GM12878 (cell line): ENCODE measurements around the gene DCDC2C. TPM values are rescaled to one million over a fixed set of nuclear protein-coding genes. Genes with fewer than 3 reads are reported as not detected.

Source experiments
- ATAC-seq: fragments of 200-7000 bp; cut with Tn5 transposase; 3 replicates; pipeline ENCODE4 v1.9.1; 2020; ENCODE audit warnings: mild to moderate bottlenecking, moderate library complexity
- BruUV-seq: library from RNA; stranded (reverse); fragments of 400-500 nt; replicated peaks from 2 replicates; lab custom pipeline; 2021; lab: Mats Ljungman, UMichigan
- CTCF ChIA-PET: fragments of 300-600 bp; sonication (Branson Sonifier 250); formaldehyde crosslinking; extraction: SDS; loops from one replicate; lab custom pipeline; 2021; ENCODE audit warnings: inconsistent platforms; lab: Yijun Ruan, JAX
- POLR2A ChIA-PET: fragments of 350-600 bp; formaldehyde crosslinking; extraction: SDS; loops from one replicate; lab custom pipeline; 2021; ENCODE audit warnings: inconsistent platforms; lab: Charles Lee
- RAD21 ChIA-PET: fragments of 300-600 bp; sonication (Branson Sonifier 250); formaldehyde crosslinking; loops from one replicate; lab custom pipeline; 2023; ENCODE audit warnings: antibody characterized with exemption; ENCODE audit not compliant: unreplicated experiment; lab: Charles Lee
- SMC1A ChIA-PET: fragments of 300-600 bp; sonication (Branson Sonifier 250); formaldehyde crosslinking; loops from one replicate; lab custom pipeline; 2023; ENCODE audit not compliant: unreplicated experiment, uncharacterized antibody; lab: Charles Lee
- DNase-seq: peaks from one replicate; pipeline ENCODE4 v3.0.0-alpha.2; 2011; ENCODE audit warnings: low read depth, low spot score
- FAIRE-seq: peaks from 3 replicates; lab custom pipeline; 2011; peaks lifted over from hg19 to GRCh38; lab: Jason Lieb, UNC
- H2AFZ ChIP-seq: 2 replicates; pipeline ENCODE4 v1.6.0; 2011; ENCODE audit warnings: low read depth, low read length, control low read depth; ENCODE audit not compliant: control insufficient read depth
- H3K27ac ChIP-seq: 2 replicates; pipeline ENCODE4 v1.5.1; 2011; ENCODE audit warnings: control low read depth; ENCODE audit not compliant: control insufficient read depth, insufficient read depth
- H3K27me3 ChIP-seq, 2 experiments: replicated peaks in 1 of 2; 2 replicates each; pipeline versions ENCODE4 v1.6.0 to v1.6.1; 2011; ENCODE audit warnings: low read length in 1 of 2; ENCODE audit not compliant: control insufficient read depth in 2 of 2, insufficient read depth in 2 of 2
- H3K36me3 ChIP-seq, 2 experiments: 2 replicates each; pipeline ENCODE4 v1.5.1; 2011; ENCODE audit warnings: low read length in 1 of 2; ENCODE audit not compliant: control insufficient read depth in 2 of 2, insufficient read depth in 2 of 2
- H3K4me1 ChIP-seq: 2 replicates; pipeline ENCODE4 v1.6.1; 2011; ENCODE audit warnings: mild to moderate bottlenecking, low read length, moderate library complexity, mixed read lengths; ENCODE audit not compliant: control insufficient read depth, insufficient read depth
- H3K4me2 ChIP-seq: 2 replicates; pipeline ENCODE4 v1.6.0; 2011; ENCODE audit warnings: control low read depth; ENCODE audit not compliant: control insufficient read depth, insufficient read depth
- H3K4me3 ChIP-seq: fragments of 200-600 bp; sonication (generic); 2 replicates; pipeline ENCODE4 v1.5.1; 2016
- H3K79me2 ChIP-seq: 2 replicates; pipeline ENCODE4 v1.6.0; 2011; ENCODE audit warnings: low read length; ENCODE audit not compliant: control insufficient read depth, insufficient read depth
- H3K9ac ChIP-seq: 2 replicates; pipeline ENCODE4 v1.8.0; 2011; ENCODE audit warnings: low read length, control low read depth, mixed read lengths; ENCODE audit not compliant: control insufficient read depth, insufficient read depth
- H3K9me3 ChIP-seq: replicated peaks from 3 replicates; pipeline ENCODE4 v1.5.1; 2011; ENCODE audit warnings: mild to moderate bottlenecking, low read length; ENCODE audit not compliant: control insufficient read depth, insufficient read depth
- H4K20me1 ChIP-seq: 2 replicates; pipeline ENCODE4 v1.6.0; 2011; ENCODE audit not compliant: control insufficient read depth, insufficient read depth
- BCL3 ChIP-seq: IDR thresholded peaks from 2 replicates; pipeline ENCODE4 v1.6.1; 2011; ENCODE audit warnings: borderline replicate concordance, low read depth, mild to moderate bottlenecking, moderate library complexity, low read length; ENCODE audit not compliant: insufficient read depth, poor library complexity, severe bottlenecking
- BMI1 ChIP-seq: fragments of 450-650 bp; IDR thresholded peaks from 2 replicates; pipeline ENCODE4 v1.6.1; 2016; ENCODE audit warnings: mild to moderate bottlenecking, moderate library complexity, borderline replicate concordance
- HSF1 ChIP-seq: fragments of 150-350 bp; IDR thresholded peaks from 2 replicates; pipeline ENCODE4 v1.6.1; 2014; ENCODE audit warnings: mild to moderate bottlenecking, low read depth, low read length
- LARP7 ChIP-seq: fragments of 450-650 bp; IDR thresholded peaks from 2 replicates; pipeline ENCODE4 v1.6.1; 2017; ENCODE audit warnings: mild to moderate bottlenecking
- RAD21 ChIP-seq: IDR thresholded peaks from 2 replicates; pipeline ENCODE4 v1.6.1; 2011; ENCODE audit warnings: mild to moderate bottlenecking, low read depth, low read length, moderate library complexity; ENCODE audit not compliant: insufficient read depth
- SPI1 ChIP-seq: IDR thresholded peaks from 2 replicates; pipeline ENCODE4 v1.6.1; 2011; ENCODE audit warnings: low read depth, mild to moderate bottlenecking, low read length, moderate library complexity, borderline replicate concordance; ENCODE audit not compliant: insufficient read depth
- ZBED1 ChIP-seq: IDR thresholded peaks from 2 replicates; pipeline ENCODE4 v1.6.1; 2016; ENCODE audit warnings: borderline replicate concordance
- ZNF687 ChIP-seq: fragments of 450-650 bp; IDR thresholded peaks from 2 replicates; pipeline ENCODE4 v1.6.1; 2017; ENCODE audit warnings: mild to moderate bottlenecking, moderate library complexity
- WGBS: methylation state at CpG from one replicate; pipeline ENCODE4 v1.1.6; 2016; ENCODE audit warnings: low lambda C conversion rate; ENCODE audit not compliant: insufficient replicate concordance, insufficient coverage; ENCODE audit errors: missing lambda C conversion rate; 5-methylcytosine and 5-hydroxymethylcytosine counted together
- in situ Hi-C: fragments of 300-500 bp; cut with MboI; formaldehyde crosslinking; loops from 9 replicates; pipeline ENCODE4 v1.14.3; 2018; ENCODE audit warnings: mixed read lengths
- intact Hi-C: fragments of 100-400 bp; cut with micrococcal nuclease; formaldehyde crosslinking; loops from one replicate; pipeline ENCODE4 v1.14.2; 2022; ENCODE audit not compliant: unreplicated experiment
- polyA plus RNA-seq, 11 experiments: library from polyadenylated mRNA; depleted of rRNA in 4 of 11; unstranded in 6 of 11; stranded (reverse) in 5 of 11; fragments of >200 nt; fragmentation: Nextera tagmentation in 4 of 11; fragmentation: Illumina TruSeq in 1 of 11; extraction: Ambion mirVana in 4 of 11; extraction: Trizol in 1 of 11; gene quantifications; 1 replicate in 1 of 11; 2 replicates in 10 of 11; pipeline versions ENCODE4 v1.2.1 to v1.2.3, GENCODE V29; 2011 to 2016; ENCODE audit warnings: inconsistent platforms in 2 of 11, missing spikeins in 2 of 11, low read depth in 1 of 11
- total RNA-seq, 4 experiments: library from RNA; depleted of rRNA in 3 of 4; stranded (reverse); fragments of >200 nt in 3 of 4; fragmentation: Illumina TruSeq in 1 of 4; extraction: Trizol in 1 of 4; gene quantifications; 2 replicates each; pipeline versions ENCODE4 v1.2.1 to v1.2.3, GENCODE V29; 2013 to 2021

Gene DCDC2C
- total and polyA plus RNA-seq, 10 of the 15 experiments (the other 5 are each of a cell fraction or from before 2014, with no cell fraction given): not detected

GRCh38 chr2:3712424-3712823, 9.0 kb downstream of the DCDC2C start:
- TF ChIP-seq LARP7 (no peak), BCL3 (peak; percentile 68)

GRCh38 chr2:3712831-3713503, 9.6 kb downstream of the DCDC2C start:
- in situ Hi-C loops: no loop called here
- RAD21 ChIA-PET: interaction anchor here (0.7 kb wide), 1 partner anchor 19 kb away, joined by 4 read pairs; no protein-coding TSS in a partner anchor
- Histone ChIP-seq H3K4me3 (no peak overlapping the region), H3K4me2 (no peak overlapping the region), H3K79me2 (no peaks in the 10 kb centered on the region), H3K27me3 (0 out of 4 replicates have a peak, but pooled peaks cover 1 to 4% of the 10 kb centered on the region in 2 experiments), H3K4me1 (no peaks in the 10 kb centered on the region), H3K27ac (no peak overlapping the region), H3K9ac (no peak overlapping the region), H2AFZ (no peak overlapping the region), H3K9me3 (no peaks in the 10 kb centered on the region), H4K20me1 (no peaks in the 10 kb centered on the region), H3K36me3 (no peaks in the 10 kb centered on the region; a peak in 1 of 4 replicates)
- WGBS: 38% methylated on average over 10 of the region's 10 CpGs
- intact Hi-C loops: no loop called here
- DNase-seq (no peak), ATAC-seq (no peak), FAIRE-seq (no peak)
- POLR2A ChIA-PET: no interaction called here
- SMC1A ChIA-PET: no interaction called here
- CTCF ChIA-PET: no interaction called here
- no TSS peak for BruUV-seq
- TF ChIP-seq SPI1: no peak
- no peak for TF ChIP-seq ZBED1
- no peak for TF ChIP-seq BMI1
- TF ChIP-seq ZNF687: no peak
- no peak for TF ChIP-seq RAD21
- TF ChIP-seq HSF1: no peak

More at GRCh38 chr2:3712424-3712823, 9.0 kb downstream of the DCDC2C start:
- DNase-seq: no peak
- intact Hi-C loops: no loop called here
- no peaks in the 10 kb centered on the region for H3K9me3 ChIP-seq
- SMC1A ChIA-PET: no interaction called here
- ATAC-seq: no peak
- no TSS peak for BruUV-seq
- no peak overlapping the region for H2AFZ ChIP-seq
- H3K4me1 ChIP-seq: no peaks in the 10 kb centered on the region
- H3K4me3 ChIP-seq: no peak overlapping the region
- H4K20me1 ChIP-seq: no peaks in the 10 kb centered on the region
- H3K79me2 ChIP-seq: no peaks in the 10 kb centered on the region
- POLR2A ChIA-PET: no interaction called here
- CTCF ChIA-PET: no interaction called here
- H3K36me3 ChIP-seq: no peaks in the 10 kb centered on the region; a peak in 1 of 4 replicates
- no peak overlapping the region for H3K4me2 ChIP-seq
- H3K27me3 ChIP-seq: 0 out of 4 replicates have a peak, but pooled peaks cover 1 to 4% of the 10 kb centered on the region in 2 experiments
- no peak overlapping the region for H3K27ac ChIP-seq
- RAD21 ChIA-PET: interaction anchor here (0.7 kb wide), 1 partner anchor 19 kb away, joined by 4 read pairs; no protein-coding TSS in a partner anchor
- no peak overlapping the region for H3K9ac ChIP-seq
- in situ Hi-C loops: no loop called here
- FAIRE-seq: no peak
- WGBS: 7% methylated on average over 3 of the region's 3 CpGs
